H1 (cell line): ENCODE measurements around the gene KIF1C. TPM values are rescaled to one million over a fixed set of nuclear protein-coding genes. Genes with fewer than 3 reads are reported as not detected.

Source experiments
- CTCF ChIA-PET: fragments of 300-600 bp; sonication (Branson Sonifier 250); formaldehyde crosslinking; loops from one replicate; lab custom pipeline; 2021; ENCODE audit not compliant: partially characterized antibody; lab: Charles Lee
- POLR2A ChIA-PET: fragments of 300-600 bp; sonication (Branson Sonifier 250); formaldehyde crosslinking; loops from one replicate; lab custom pipeline; 2021; ENCODE audit warnings: inconsistent platforms; ENCODE audit not compliant: partially characterized antibody; lab: Charles Lee
- DNase-seq, 2 experiments: peaks; one replicate each; pipeline versions ENCODE4 v3.0.0 to v3.0.0-alpha.2; 2010 to 2022; ENCODE audit warnings: low spot score in 2 of 2, low read depth in 1 of 2, mixed read lengths in 1 of 2
- FAIRE-seq: peaks from 2 replicates; lab custom pipeline; 2011; peaks lifted over from hg19 to GRCh38; lab: Jason Lieb, UNC
- H2AFZ ChIP-seq: 2 replicates; pipeline ENCODE4 v1.8.1; 2012; ENCODE audit warnings: low read length, inconsistent platforms
- H2AK5ac ChIP-seq: 2 replicates; pipeline ENCODE4 v1.6.1; 2013; ENCODE audit warnings: low read depth, low read length
- H2BK120ac ChIP-seq: replicated peaks from 2 replicates; pipeline ENCODE3; 2013; ENCODE audit warnings: low read depth, low read length, inconsistent platforms
- H2BK12ac ChIP-seq: 2 replicates; pipeline ENCODE4 v1.6.1; 2013; ENCODE audit warnings: low read depth, low read length
- H2BK15ac ChIP-seq: 2 replicates; pipeline ENCODE4 v1.6.1; 2013; ENCODE audit warnings: low read length
- H2BK20ac ChIP-seq: 2 replicates; pipeline ENCODE4 v1.6.1; 2013; ENCODE audit warnings: low read length
- H2BK5ac ChIP-seq: 2 replicates; pipeline ENCODE4 v1.6.1; 2013; ENCODE audit warnings: low read depth, low read length
- H3K14ac ChIP-seq: 2 replicates; pipeline ENCODE4 v1.6.1; 2013; ENCODE audit warnings: inconsistent platforms; ENCODE audit not compliant: insufficient read length
- H3K18ac ChIP-seq: 2 replicates; pipeline ENCODE4 v1.6.1; 2013; ENCODE audit warnings: low read length; ENCODE audit errors: extremely low read depth
- H3K23ac ChIP-seq: 2 replicates; pipeline ENCODE4 v1.6.1; 2013; ENCODE audit warnings: inconsistent platforms; ENCODE audit not compliant: insufficient read length
- H3K23me2 ChIP-seq: 2 replicates; pipeline ENCODE4 v1.6.1; 2013; ENCODE audit warnings: low read depth, low read length
- H3K27ac ChIP-seq: 2 replicates; pipeline ENCODE4 v1.6.1; 2011; ENCODE audit warnings: low read depth, low read length, inconsistent platforms
- H3K27me3 ChIP-seq, 4 experiments: replicated peaks in 1 of 4; 1 replicate in 1 of 4; 2 replicates in 3 of 4; pipeline versions ENCODE4 v1.6.1 to v1.8.1; 2011 to 2013; ENCODE audit warnings: low read length in 3 of 4, mild to moderate bottlenecking in 3 of 4, inconsistent platforms in 2 of 4, mixed read lengths in 2 of 4, moderate library complexity in 1 of 4; ENCODE audit not compliant: control insufficient read depth in 3 of 4, insufficient read depth in 3 of 4; ENCODE audit errors: extremely low read depth in 1 of 4
- H3K36me3 ChIP-seq, 4 experiments: 2 replicates each; pipeline versions ENCODE4 v1.6.1 to v1.8.1; 2011 to 2013; ENCODE audit warnings: mild to moderate bottlenecking in 4 of 4, low read length in 3 of 4, moderate library complexity in 2 of 4, control low read depth in 1 of 4, inconsistent platforms in 1 of 4; ENCODE audit not compliant: insufficient read depth in 4 of 4, control insufficient read depth in 2 of 4
- H3K4ac ChIP-seq: replicated peaks from 2 replicates; pipeline ENCODE3; 2013; ENCODE audit warnings: low read length, low read depth, mixed read lengths, inconsistent platforms; ENCODE audit not compliant: insufficient read length
- H3K4me1 ChIP-seq, 4 experiments: replicated peaks in 1 of 4; 1 replicate in 1 of 4; 2 replicates in 3 of 4; pipeline versions ENCODE4 v1.6.1 to v1.8.1; 2011 to 2013; ENCODE audit warnings: low read length in 3 of 4, inconsistent platforms in 2 of 4, mixed read lengths in 1 of 4; ENCODE audit not compliant: insufficient read depth in 4 of 4, control insufficient read depth in 3 of 4
- H3K4me2 ChIP-seq, 2 experiments: 2 replicates each; pipeline versions ENCODE4 v1.6.1 to v1.8.1; 2011 to 2013; ENCODE audit warnings: low read depth in 2 of 2, low read length in 2 of 2, control low read depth in 1 of 2, inconsistent platforms in 1 of 2, mild to moderate bottlenecking in 1 of 2; ENCODE audit not compliant: insufficient read depth in 1 of 2
- H3K4me3 ChIP-seq, 4 experiments: fragments of 200-600, 300-600 bp in 1 of 4; sonication (generic), shearing (Covaris generic), sonication (Bioruptor Twin) in 1 of 4; 2 replicates each; pipeline versions ENCODE4 v1.5.1 to v1.8.1; 2011 to 2016; ENCODE audit warnings: low read length in 4 of 4, low read depth in 3 of 4, control low read depth in 2 of 4, inconsistent platforms in 2 of 4, mild to moderate bottlenecking in 2 of 4, mixed read lengths in 1 of 4, moderate library complexity in 1 of 4; ENCODE audit not compliant: insufficient read depth in 2 of 4; ENCODE audit errors: extremely low read depth in 1 of 4
- H3K56ac ChIP-seq: replicated peaks from 2 replicates; pipeline ENCODE3; 2013; ENCODE audit warnings: low read depth, mild to moderate bottlenecking, mixed read lengths, low read length, inconsistent platforms; ENCODE audit not compliant: insufficient read length
- H3K79me1 ChIP-seq: 2 replicates; pipeline ENCODE4 v1.6.1; 2013; ENCODE audit warnings: low read depth, low read length, control low read depth
- H3K79me2 ChIP-seq, 2 experiments: 2 replicates each; pipeline versions ENCODE4 v1.6.1 to v1.8.1; 2012 to 2013; ENCODE audit warnings: low read length in 2 of 2, mild to moderate bottlenecking in 2 of 2, inconsistent platforms in 1 of 2; ENCODE audit not compliant: insufficient read depth in 2 of 2, control insufficient read depth in 1 of 2
- H3K9ac ChIP-seq, 4 experiments: replicated peaks in 1 of 4; 1 replicate in 1 of 4; 2 replicates in 3 of 4; pipeline versions ENCODE4 v1.6.1 to v1.8.1; 2011 to 2013; ENCODE audit warnings: low read depth in 3 of 4, low read length in 3 of 4, control low read depth in 2 of 4, mild to moderate bottlenecking in 2 of 4, moderate library complexity in 2 of 4, inconsistent platforms in 1 of 4; ENCODE audit errors: extremely low read depth in 1 of 4
- H3K9me3 ChIP-seq, 2 experiments: 2 replicates each; pipeline versions ENCODE4 v1.6.1 to v1.8.1; 2012 to 2013; ENCODE audit warnings: mild to moderate bottlenecking in 2 of 2, moderate library complexity in 2 of 2, control low read depth in 1 of 2, inconsistent platforms in 1 of 2, low read depth in 1 of 2, low read length in 1 of 2, mixed read lengths in 1 of 2; ENCODE audit not compliant: insufficient read depth in 2 of 2
- H4K20me1 ChIP-seq, 2 experiments: replicated peaks in 1 of 2; 2 replicates each; pipeline versions ENCODE3 to v1.8.1; 2011 to 2013; ENCODE audit warnings: inconsistent platforms in 2 of 2, low read length in 2 of 2, mild to moderate bottlenecking in 1 of 2; ENCODE audit not compliant: insufficient read depth in 2 of 2, control insufficient read depth in 1 of 2
- H4K5ac ChIP-seq: 2 replicates; pipeline ENCODE4 v1.6.1; 2013; ENCODE audit warnings: low read length, low read depth, mixed read lengths, inconsistent platforms; ENCODE audit not compliant: insufficient read length
- H4K8ac ChIP-seq: 2 replicates; pipeline ENCODE4 v1.8.0; 2013; ENCODE audit warnings: mild to moderate bottlenecking, moderate library complexity, low read length, inconsistent platforms; ENCODE audit not compliant: insufficient read depth; ENCODE audit errors: extremely low read depth
- H4K91ac ChIP-seq: replicated peaks from 2 replicates; pipeline ENCODE3; 2013; ENCODE audit warnings: low read length, mixed read lengths, inconsistent platforms; ENCODE audit not compliant: insufficient read length
- BRCA1 ChIP-seq: IDR thresholded peaks from 2 replicates; pipeline ENCODE4 v1.6.1; 2012; ENCODE audit warnings: low read depth, low read length, improper control_type of control experiment
- CEBPB ChIP-seq: IDR thresholded peaks from 2 replicates; pipeline ENCODE4 v1.6.1; 2012; ENCODE audit warnings: low read depth, low read length
- CHD2 ChIP-seq: IDR thresholded peaks from 2 replicates; pipeline ENCODE4 v1.6.1; 2012; ENCODE audit warnings: low read length, improper control_type of control experiment
- EGR1 ChIP-seq: IDR thresholded peaks from 2 replicates; pipeline ENCODE4 v1.6.1; 2011; ENCODE audit warnings: low read depth, low read length, borderline replicate concordance
- JUN ChIP-seq: IDR thresholded peaks from 2 replicates; pipeline ENCODE4 v1.6.1; 2011; ENCODE audit warnings: low read depth, mild to moderate bottlenecking, improper control_type of control experiment, low read length
- KDM1A ChIP-seq: fragments of 200-600, 300-600 bp; sonication (generic); IDR thresholded peaks from 2 replicates; pipeline ENCODE4 v1.7.1; 2016; ENCODE audit warnings: mild to moderate bottlenecking, low read length, borderline replicate concordance
- RAD21 ChIP-seq, 2 experiments: IDR thresholded peaks in 1 of 2; conservative IDR thresholded peaks in 1 of 2; 2 replicates each; pipeline ENCODE4 v1.6.1; 2011; ENCODE audit warnings: low read depth in 2 of 2, low read length in 2 of 2, improper control_type of control experiment in 1 of 2, inconsistent platforms in 1 of 2, mild to moderate bottlenecking in 1 of 2, moderate library complexity in 1 of 2
- SIX5 ChIP-seq: IDR thresholded peaks from 2 replicates; pipeline ENCODE4 v1.6.1; 2011; ENCODE audit warnings: mild to moderate bottlenecking, low read depth, low read length
- TAF7 ChIP-seq: optimal IDR thresholded peaks from 2 replicates; pipeline ENCODE3; 2011; ENCODE audit warnings: low read depth, mild to moderate bottlenecking, inconsistent platforms, low read length, moderate library complexity, borderline replicate concordance
- YY1 ChIP-seq: IDR thresholded peaks from 2 replicates; pipeline ENCODE4 v1.6.1; 2011; ENCODE audit warnings: low read depth, mild to moderate bottlenecking, low read length
- WGBS, 2 experiments: shearing (Covaris generic) in 1 of 2; methylation state at CpG; one replicate each; pipeline versions ENCODE4 v1.1.6 to v1.1.7; 2013 to 2015; ENCODE audit warnings: low lambda C conversion rate in 2 of 2, mixed read lengths in 2 of 2, inconsistent platforms in 1 of 2, low coverage in 1 of 2, missing lambda C conversion rate in 1 of 2; ENCODE audit not compliant: insufficient replicate concordance in 2 of 2, insufficient coverage in 1 of 2, insufficient read length in 1 of 2; ENCODE audit errors: extremely low coverage in 1 of 2, missing lambda C conversion rate in 1 of 2; 5-methylcytosine and 5-hydroxymethylcytosine counted together
- polyA plus RNA-seq, 7 experiments: library from polyadenylated mRNA; depleted of rRNA in 3 of 7; stranded (reverse) in 5 of 7; unstranded in 2 of 7; fragments of >200 nt in 5 of 7; fragments of 200-250 nt in 2 of 7; gene quantifications; 1 replicate in 5 of 7; 2 replicates in 1 of 7; 4 replicates in 1 of 7; pipeline versions ENCODE4 v1.2.1 to v1.2.3, GENCODE V29; 2011 to 2013; ENCODE audit warnings: missing spikeins in 2 of 7, mixed read lengths in 2 of 7
- total RNA-seq: library from RNA; stranded (reverse); fragmentation: NEBNext Ultra II Directional; extraction: Animal tissue kit (Norgen Biotek cat#: 25700); gene quantifications from 2 replicates; pipeline ENCODE4 v1.2.1, GENCODE V29; 2021
- TF ChIP-seq, protein P1 (sequence below): IDR thresholded peaks from 2 replicates; pipeline ENCODE4 v1.6.1; 2011; ENCODE audit warnings: low read length, improper control_type of control experiment
- TF ChIP-seq, protein P2 (sequence below): IDR thresholded peaks from 2 replicates; pipeline ENCODE4 v1.6.1; 2012; ENCODE audit warnings: inconsistent platforms

KIF1C gene
- total and polyA plus RNA-seq, 2 of the 8 experiments (the other 6 are each of a cell fraction or from before 2014, with no cell fraction given): 14.3 to 114 TPM

DNA sequence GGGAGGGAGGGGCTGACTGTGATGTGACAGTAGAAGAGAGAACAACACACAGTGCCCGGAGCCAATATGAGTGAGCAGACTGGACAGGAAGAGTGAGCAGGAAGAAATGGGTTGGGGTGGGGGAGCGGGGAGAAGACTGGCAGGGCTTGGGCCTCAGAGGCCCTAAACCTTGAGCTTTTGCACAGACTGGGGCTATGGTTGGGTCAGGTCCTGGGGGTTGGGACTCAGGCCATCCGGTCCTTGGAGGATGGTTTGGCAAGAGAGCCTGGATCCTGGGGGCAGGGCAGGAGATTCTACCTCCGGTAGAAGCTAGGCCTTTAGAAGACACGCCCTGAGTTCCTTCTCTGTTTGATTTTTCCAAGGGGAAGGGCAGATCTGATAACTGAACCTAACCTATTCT is 11.3 kb upstream of the KIF1C start:
- H3K79me2 ChIP-seq: no peaks in the 10 kb centered on the region
- H3K27ac ChIP-seq: no peak overlapping the region
- FAIRE-seq (no peak), DNase-seq (no peak)
- H4K20me1 ChIP-seq: no peaks in the 10 kb centered on the region
- peak overlapping the region; percentile 82 to 96 for H3K4me2 ChIP-seq
- no peaks in the 10 kb centered on the region for H3K36me3 ChIP-seq
- H3K23ac ChIP-seq: no peak overlapping the region
- TF ChIP-seq TAF7 (no peak), RAD21 (IDR thresholded peaks at IDR 0.05 in 1 of 2, conservative IDR thresholded peaks at IDR 0.05 in 1 of 2; ENCODE audit: low read depth in 2 of 2, low read length in 2 of 2) (no peak), EGR1 (no peak), CEBPB (no peak), SIX5 (no peak), CHD2 (no peak), BRCA1 (no peak), JUN (no peak), YY1 (no peak), KDM1A (no peak)
- TF ChIP-seq, protein P1, sequence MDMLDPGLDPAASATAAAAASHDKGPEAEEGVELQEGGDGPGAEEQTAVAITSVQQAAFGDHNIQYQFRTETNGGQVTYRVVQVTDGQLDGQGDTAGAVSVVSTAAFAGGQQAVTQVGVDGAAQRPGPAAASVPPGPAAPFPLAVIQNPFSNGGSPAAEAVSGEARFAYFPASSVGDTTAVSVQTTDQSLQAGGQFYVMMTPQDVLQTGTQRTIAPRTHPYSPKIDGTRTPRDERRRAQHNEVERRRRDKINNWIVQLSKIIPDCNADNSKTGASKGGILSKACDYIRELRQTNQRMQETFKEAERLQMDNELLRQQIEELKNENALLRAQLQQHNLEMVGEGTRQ: no peak
- TF ChIP-seq, protein P2, sequence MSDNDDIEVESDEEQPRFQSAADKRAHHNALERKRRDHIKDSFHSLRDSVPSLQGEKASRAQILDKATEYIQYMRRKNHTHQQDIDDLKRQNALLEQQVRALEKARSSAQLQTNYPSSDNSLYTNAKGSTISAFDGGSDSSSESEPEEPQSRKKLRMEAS: no peak
- H3K4me3 ChIP-seq: peak overlapping the region; percentile 59 to 85 (median 66); a peak in 7 of 8 replicates
- H3K79me1 ChIP-seq: no peaks in the 10 kb centered on the region
- no peak overlapping the region for H3K9ac ChIP-seq
- H3K27me3 ChIP-seq: peaks cover 0 to 11% (median 9%) of the 10 kb centered on the region in 4 experiments; a peak in 6 of 7 replicates
- H3K9me3 ChIP-seq: no peaks in the 10 kb centered on the region
- H4K5ac ChIP-seq: no peak overlapping the region
- no peak overlapping the region; the same call in 1 of the 2 replicates for H2BK5ac ChIP-seq
- ChIA-PET POLR2A (interaction anchor here (0.9 to 10.7 kb wide), 10 partner anchors 12 to 86 kb away, joined by 3 to 128 read pairs (median 3); partner anchors contain the start of genes ENO3, INCA1, KIF1C and PFN1), CTCF (interaction anchor here (0.6 to 3.1 kb wide), 8 partner anchors 11 to 62 kb away, joined by 3 to 15 read pairs (median 4); partner anchors contain the start of genes INCA1 and KIF1C)
- no peak overlapping the region for H2BK15ac ChIP-seq
- peaks cover 6% of the 10 kb centered on the region; the same call in 1 of the 2 replicates for H3K23me2 ChIP-seq
- no peak overlapping the region for H2AFZ ChIP-seq
- H3K14ac ChIP-seq: no peak overlapping the region
- H3K4ac ChIP-seq: no peak overlapping the region
- H4K91ac ChIP-seq: no peak overlapping the region
- no peak overlapping the region for H3K56ac ChIP-seq
- no peak overlapping the region; the same call in 1 of the 2 replicates for H4K8ac ChIP-seq
- no peak overlapping the region for H2BK20ac ChIP-seq
- peaks cover 0 to 7% (median 4%) of the 10 kb centered on the region in 4 experiments; a peak in 5 of 7 replicates for H3K4me1 ChIP-seq
- H2AK5ac ChIP-seq: no peak overlapping the region
- no peak overlapping the region for H2BK120ac ChIP-seq
- H3K18ac ChIP-seq: no peak overlapping the region
- 88% methylated on average over 5 of the region's 5 CpGs; no CpG with 5 or more reads in 1 of the 2 experiments for whole genome bisulfite sequencing, 2 experiments
- no peak overlapping the region for H2BK12ac ChIP-seq
